HFFc6 (cell line): ENCODE data around the gene MPRIP. TPM values are rescaled to one million over a fixed set of nuclear protein-coding genes. Genes with fewer than 3 reads are reported as not detected.
A peak's percentile ranks its signal among the peaks of the same experiment; 100 is the strongest.

Source experiments
- DNase-seq: peaks from one replicate; pipeline ENCODE4 v3.0.0-alpha.2; 2018
- H3K27ac Mint-ChIP-seq: 2 replicates; pipeline ENCODE4 v1.8.0; 2020; ENCODE audit warnings: mild to moderate bottlenecking, mixed read lengths
- H3K27me3 Mint-ChIP-seq: 2 replicates; pipeline ENCODE4 v1.8.0; 2021; ENCODE audit warnings: mild to moderate bottlenecking, moderate library complexity, mixed read lengths; ENCODE audit not compliant: insufficient read depth
- H3K36me3 Mint-ChIP-seq: 2 replicates; pipeline ENCODE4 v1.8.0; 2021; ENCODE audit warnings: low read depth, mixed read lengths
- H3K4me1 Mint-ChIP-seq: 2 replicates; pipeline ENCODE4 v1.8.0; 2020; ENCODE audit warnings: low read depth, mixed read lengths
- H3K4me3 Mint-ChIP-seq: 2 replicates; pipeline ENCODE4 v1.8.0; 2020; ENCODE audit warnings: mild to moderate bottlenecking, moderate library complexity, mixed read lengths
- H3K9me3 Mint-ChIP-seq: 2 replicates; pipeline ENCODE4 v1.8.0; 2020; ENCODE audit warnings: mild to moderate bottlenecking, mixed read lengths
- CTCF ChIP-seq: fragments of 200-600 bp; sonication (generic); IDR thresholded peaks from 2 replicates; pipeline ENCODE4 v1.5.0; 2021; ENCODE audit warnings: antibody characterized with exemption, mild to moderate bottlenecking
- total RNA-seq, 6 experiments: library from RNA; stranded (reverse); fragmentation: NEBNext Ultra II Directional; extraction: Animal tissue kit (Norgen Biotek cat#: 25700); gene quantifications; 2 replicates in 1 of 6; 3 replicates in 5 of 6; pipeline ENCODE4 v1.2.3, GENCODE V29; 2021

The MPRIP gene
- total RNA-seq, 6 experiments from 2014 or later: 350 to 409 (median 372) TPM

GRCh38 chr17:17237026-17237799 lies 195.0 kb downstream of the MPRIP start, which contains the start of gene FLCN:
Gene FLCN (minus strand): TSS chr17:17237168. CDS start chr17:17228137, 9,031 bp downstream.
- H3K36me3 Mint-ChIP-seq: no peaks in the 10 kb centered on the region
- H3K9me3 Mint-ChIP-seq: no peaks in the 10 kb centered on the region
- H3K4me3 Mint-ChIP-seq: peak within 1 kb of the TSS; percentile 97
- DNase-seq: peak; percentile 81
- TF ChIP-seq CTCF: no peak
- peaks cover 15% of the 10 kb centered on the region for H3K4me1 Mint-ChIP-seq
- H3K27ac Mint-ChIP-seq: peak within 1 kb of the TSS; percentile 99
- peaks cover 2% of the 10 kb centered on the region for H3K27me3 Mint-ChIP-seq

- Mint-ChIP-seq H3K4me1 (peaks cover 15% of the 10 kb centered on the region), H3K4me3 (no peak overlapping the region), H3K27me3 (peaks cover 2% of the 10 kb centered on the region), H3K9me3 (no peaks in the 10 kb centered on the region), H3K36me3 (no peaks in the 10 kb centered on the region), H3K27ac (no peak overlapping the region)
- DNase-seq: no peak
- TF ChIP-seq CTCF: no peak
Observed at GRCh38 chr17:17239832-17240231, 197.6 kb downstream of the MPRIP start.

- H3K4me3 Mint-ChIP-seq: no peak overlapping the region
- DNase-seq: no peak
- H3K27me3 Mint-ChIP-seq: peaks cover 2% of the 10 kb centered on the region; the same call in 1 of the 2 replicates
- H3K9me3 Mint-ChIP-seq: no peaks in the 10 kb centered on the region
- H3K36me3 Mint-ChIP-seq: peaks cover 2% of the 10 kb centered on the region; the same call in 1 of the 2 replicates
- H3K4me1 Mint-ChIP-seq: no peaks in the 10 kb centered on the region
- TF ChIP-seq CTCF: no peak
- H3K27ac Mint-ChIP-seq: no peak overlapping the region
Observed at GRCh38 chr17:17241656-17242055, 199.4 kb downstream of the MPRIP start.

GRCh38 chr17:17242246-17242645 lies 200.0 kb downstream of the MPRIP start:
- peaks cover 8% of the 10 kb centered on the region; the same call in 1 of the 2 replicates for H3K36me3 Mint-ChIP-seq
- no peak overlapping the region for H3K4me3 Mint-ChIP-seq
- no peaks in the 10 kb centered on the region for H3K4me1 Mint-ChIP-seq
- no peak overlapping the region for H3K27ac Mint-ChIP-seq
- no peak for DNase-seq
- H3K27me3 Mint-ChIP-seq: peaks cover 2% of the 10 kb centered on the region; the same call in 1 of the 2 replicates
- no peak for TF ChIP-seq CTCF
- no peaks in the 10 kb centered on the region for H3K9me3 Mint-ChIP-seq

Other genes starting within 250 kb of the MPRIP start
- not detected for gene TNFRSF13B, start 70.3 kb upstream of the MPRIP start, total RNA-seq
- gene PLD6, start 163.9 kb downstream of the MPRIP start, total RNA-seq: 1 to 10 TPM; 1.7 to 3.6 (median 2.3) TPM
- gene FLCN, start 194.7 kb downstream of the MPRIP start, total RNA-seq: 10 to 100 TPM; 15.8 to 19.2 (median 17.3) TPM
- gene COPS3, start 238.8 kb downstream of the MPRIP start, total RNA-seq: 10 to 100 TPM; 82.3 to 93.7 (median 86.7) TPM